H9 (cell line): Measurements from ENCODE around the gene LNPK. TPM values are rescaled to one million over a fixed set of nuclear protein-coding genes. Genes with fewer than 3 reads are reported as not detected.

ENCODE experiments used
- DNase-seq: peaks from one replicate; pipeline ENCODE4 v3.0.0-alpha.2; 2017
- H2AFZ ChIP-seq: one replicate; pipeline ENCODE4 v1.6.1; 2013; ENCODE audit warnings: mild to moderate bottlenecking, low read length, control low read depth, moderate library complexity
- H2AK5ac ChIP-seq: 2 replicates; pipeline ENCODE4 v1.6.1; 2013; ENCODE audit warnings: low read length, control low read depth, mixed read lengths; ENCODE audit not compliant: insufficient read length
- H2BK120ac ChIP-seq: one replicate; pipeline ENCODE4 v1.6.1; 2013; ENCODE audit warnings: low read depth, mild to moderate bottlenecking, low read length, control low read depth, inconsistent platforms; ENCODE audit not compliant: poor library complexity, severe bottlenecking
- H2BK12ac ChIP-seq: 2 replicates; pipeline ENCODE4 v1.6.1; 2013; ENCODE audit warnings: low read length, control low read depth, mixed read lengths, low read depth; ENCODE audit not compliant: insufficient read length
- H2BK15ac ChIP-seq: 2 replicates; pipeline ENCODE4 v1.6.1; 2013; ENCODE audit warnings: low read depth, low read length, control low read depth
- H2BK20ac ChIP-seq: one replicate; pipeline ENCODE4 v1.6.1; 2013; ENCODE audit warnings: low read depth, mild to moderate bottlenecking, low read length, control low read depth, inconsistent platforms; ENCODE audit not compliant: poor library complexity, severe bottlenecking
- H2BK5ac ChIP-seq: 2 replicates; pipeline ENCODE4 v1.6.1; 2013; ENCODE audit warnings: low read length, control low read depth, mixed read lengths; ENCODE audit not compliant: insufficient read length
- H3K14ac ChIP-seq: 2 replicates; pipeline ENCODE4 v1.6.1; 2013; ENCODE audit warnings: low read length, control low read depth; ENCODE audit not compliant: insufficient read depth
- H3K18ac ChIP-seq: 2 replicates; pipeline ENCODE4 v1.6.1; 2013; ENCODE audit warnings: low read depth, mild to moderate bottlenecking, mixed read lengths, low read length, control low read depth; ENCODE audit not compliant: insufficient read length
- H3K23ac ChIP-seq: 2 replicates; pipeline ENCODE4 v1.6.1; 2013; ENCODE audit warnings: low read length, control low read depth, mixed read lengths, low read depth; ENCODE audit not compliant: insufficient read length
- H3K23me2 ChIP-seq: 2 replicates; pipeline ENCODE4 v1.6.1; 2013; ENCODE audit warnings: low read depth, mild to moderate bottlenecking, mixed read lengths, low read length, control low read depth; ENCODE audit not compliant: insufficient read length, poor library complexity, severe bottlenecking
- H3K27ac ChIP-seq: 2 replicates; pipeline ENCODE4 v1.5.1; 2013; ENCODE audit warnings: low read length, control low read depth, mixed read lengths, low read depth; ENCODE audit not compliant: insufficient read length
- H3K27me3 ChIP-seq: 2 replicates; pipeline ENCODE4 v1.6.1; 2013; ENCODE audit warnings: low read length, control low read depth, inconsistent platforms; ENCODE audit not compliant: insufficient read depth
- H3K4ac ChIP-seq: 2 replicates; pipeline ENCODE4 v1.6.1; 2013; ENCODE audit warnings: low read depth, mild to moderate bottlenecking, control low read depth, inconsistent platforms, low read length, moderate library complexity
- H3K4me1 ChIP-seq: 2 replicates; pipeline ENCODE4 v1.6.1; 2013; ENCODE audit warnings: low read length, control low read depth, inconsistent platforms; ENCODE audit not compliant: insufficient read depth
- H3K4me2 ChIP-seq: 2 replicates; pipeline ENCODE4 v1.6.1; 2013; ENCODE audit warnings: low read length, control low read depth, mixed read lengths; ENCODE audit not compliant: insufficient read length, insufficient read depth
- H3K56ac ChIP-seq: 2 replicates; pipeline ENCODE4 v1.6.1; 2013; ENCODE audit warnings: low read depth, mild to moderate bottlenecking, mixed read lengths, low read length, control low read depth; ENCODE audit not compliant: insufficient read length
- H3K79me1 ChIP-seq: 2 replicates; pipeline ENCODE4 v1.6.1; 2013; ENCODE audit warnings: low read depth, mild to moderate bottlenecking, moderate library complexity, low read length, control low read depth, inconsistent platforms; ENCODE audit not compliant: insufficient read depth, poor library complexity, severe bottlenecking
- H3K79me2 ChIP-seq: 2 replicates; pipeline ENCODE4 v1.6.1; 2013; ENCODE audit warnings: low read length, control low read depth, inconsistent platforms; ENCODE audit not compliant: insufficient read depth
- H3K9ac ChIP-seq: 2 replicates; pipeline ENCODE4 v1.6.1; 2013; ENCODE audit warnings: low read length, control low read depth, mixed read lengths; ENCODE audit not compliant: insufficient read length; ENCODE audit errors: extremely low read depth
- H3K9me3 ChIP-seq: one replicate; pipeline ENCODE4 v1.6.1; 2013; ENCODE audit warnings: low read depth, low read length, inconsistent platforms; ENCODE audit not compliant: control insufficient read depth
- H3T11ph ChIP-seq: one replicate; pipeline ENCODE4 v1.6.1; 2013; ENCODE audit warnings: mild to moderate bottlenecking, low read length, control low read depth, inconsistent platforms
- H4K20me1 ChIP-seq: one replicate; pipeline ENCODE4 v1.6.1; 2013; ENCODE audit not compliant: control insufficient read depth, insufficient read length, insufficient read depth
- H4K5ac ChIP-seq: 2 replicates; pipeline ENCODE4 v1.6.1; 2013; ENCODE audit warnings: low read depth, mild to moderate bottlenecking, mixed read lengths, low read length, control low read depth; ENCODE audit not compliant: insufficient read length
- H4K8ac ChIP-seq: replicated peaks from 2 replicates; pipeline ENCODE4 v1.6.1; 2013; ENCODE audit warnings: low read length, control low read depth, mixed read lengths, low read depth; ENCODE audit not compliant: insufficient read length
- H4K91ac ChIP-seq: 2 replicates; pipeline ENCODE4 v1.6.1; 2013; ENCODE audit warnings: low read depth, mild to moderate bottlenecking, moderate library complexity, mixed read lengths, low read length, control low read depth; ENCODE audit not compliant: insufficient read length
- H3K27ac Mint-ChIP-seq, 3 experiments: 2 replicates in 2 of 3; 3 replicates in 1 of 3; pipeline ENCODE4 v1.8.0; 2020 to 2021; ENCODE audit warnings: mixed read lengths in 3 of 3, mild to moderate bottlenecking in 1 of 3, moderate library complexity in 1 of 3
- H3K27me3 Mint-ChIP-seq: 2 replicates; pipeline ENCODE4 v1.8.0; 2021; ENCODE audit warnings: low read depth, mild to moderate bottlenecking, moderate library complexity, mixed read lengths
- H3K36me3 Mint-ChIP-seq, 3 experiments: 2 replicates in 2 of 3; 3 replicates in 1 of 3; pipeline ENCODE4 v1.8.0; 2020 to 2021; ENCODE audit warnings: low read depth in 3 of 3, mixed read lengths in 3 of 3; ENCODE audit not compliant: insufficient read depth in 1 of 3
- H3K4me1 Mint-ChIP-seq, 2 experiments: 2 replicates each; pipeline ENCODE4 v1.8.0; 2020; ENCODE audit warnings: mixed read lengths in 2 of 2
- H3K4me3 Mint-ChIP-seq, 2 experiments: 2 replicates in 1 of 2; 3 replicates in 1 of 2; pipeline ENCODE4 v1.8.0; 2020 to 2021; ENCODE audit warnings: mild to moderate bottlenecking in 2 of 2, mixed read lengths in 2 of 2, moderate library complexity in 1 of 2
- H3K9me3 Mint-ChIP-seq, 2 experiments: 2 replicates in 1 of 2; 3 replicates in 1 of 2; pipeline ENCODE4 v1.8.0; 2020; ENCODE audit warnings: mild to moderate bottlenecking in 2 of 2, mixed read lengths in 2 of 2, moderate library complexity in 1 of 2
- WGBS: extraction: QIAGEN DNeasy Blood & Tissue Kit; methylation state at CpG from one replicate; pipeline ENCODE4 v1.1.7; 2013; ENCODE audit warnings: missing lambda C conversion rate, low lambda C conversion rate, mixed read lengths; ENCODE audit not compliant: insufficient read length; ENCODE audit errors: extremely low coverage; 5-methylcytosine and 5-hydroxymethylcytosine counted together
- total RNA-seq: library from RNA; stranded (reverse); gene quantifications from 2 replicates; pipeline ENCODE4 v1.2.1, GENCODE V29; 2021
- TF ChIP-seq, protein P1 (sequence below): fragments of 200-600 bp; sonication (generic); conservative IDR thresholded peaks from 3 replicates; pipeline ENCODE4 v1.8.0; 2021; ENCODE audit warnings: antibody characterized with exemption, mild to moderate bottlenecking

Gene LNPK
- total RNA-seq, 1 experiment from 2014 or later: 8.5 TPM

DNA sequence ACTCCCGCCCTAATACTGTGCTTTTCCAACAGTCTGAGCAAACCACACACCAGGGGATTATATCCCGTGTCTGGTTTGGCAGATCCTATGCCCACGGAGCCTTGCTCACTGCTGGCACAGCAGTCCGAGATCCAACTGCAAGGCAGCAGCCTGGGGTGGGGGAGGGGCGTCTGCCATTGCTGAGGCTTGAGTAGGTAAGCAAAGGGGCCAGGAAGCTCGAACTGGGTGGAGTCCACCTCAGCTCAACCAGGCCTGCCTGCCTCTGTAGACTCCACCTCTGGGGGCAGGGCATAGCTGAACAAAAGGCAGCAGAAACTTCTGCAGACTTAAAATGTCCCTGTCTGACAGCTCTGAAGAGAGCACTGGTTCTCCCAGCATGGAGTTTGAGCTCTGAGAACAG lies 44.2 kb downstream of the LNPK start:
- Histone ChIP-seq H3K4me2 (no peak overlapping the region), H3K23me2 (no peaks in the 10 kb centered on the region), H2BK15ac (no peak overlapping the region), H3K79me1 (no peaks in the 10 kb centered on the region), H3K14ac (no peak overlapping the region), H3K23ac (no peak overlapping the region), H2AFZ (no peak overlapping the region), H4K20me1 (no peaks in the 10 kb centered on the region), H3K9ac (no peak overlapping the region), H2BK20ac (no peak overlapping the region), H3K27ac (no peak overlapping the region), H3K56ac (no peak overlapping the region), H2AK5ac (no peak overlapping the region), H3T11ph (no peak overlapping the region), H3K4ac (no peak overlapping the region), H3K79me2 (no peaks in the 10 kb centered on the region), H2BK120ac (no peak overlapping the region), H3K4me1 (no peaks in the 10 kb centered on the region), H4K91ac (no peak overlapping the region), H4K5ac (no peak overlapping the region), H4K8ac (no peak overlapping the region), H3K9me3 (no peaks in the 10 kb centered on the region), H3K18ac (no peak overlapping the region), H2BK12ac (no peak overlapping the region), H2BK5ac (no peak overlapping the region), H3K27me3 (no peaks in the 10 kb centered on the region)
- no peaks in the 10 kb centered on the region; the same call in 1 of the 2 replicates for H3K27me3 Mint-ChIP-seq
- TF ChIP-seq, protein P1, sequence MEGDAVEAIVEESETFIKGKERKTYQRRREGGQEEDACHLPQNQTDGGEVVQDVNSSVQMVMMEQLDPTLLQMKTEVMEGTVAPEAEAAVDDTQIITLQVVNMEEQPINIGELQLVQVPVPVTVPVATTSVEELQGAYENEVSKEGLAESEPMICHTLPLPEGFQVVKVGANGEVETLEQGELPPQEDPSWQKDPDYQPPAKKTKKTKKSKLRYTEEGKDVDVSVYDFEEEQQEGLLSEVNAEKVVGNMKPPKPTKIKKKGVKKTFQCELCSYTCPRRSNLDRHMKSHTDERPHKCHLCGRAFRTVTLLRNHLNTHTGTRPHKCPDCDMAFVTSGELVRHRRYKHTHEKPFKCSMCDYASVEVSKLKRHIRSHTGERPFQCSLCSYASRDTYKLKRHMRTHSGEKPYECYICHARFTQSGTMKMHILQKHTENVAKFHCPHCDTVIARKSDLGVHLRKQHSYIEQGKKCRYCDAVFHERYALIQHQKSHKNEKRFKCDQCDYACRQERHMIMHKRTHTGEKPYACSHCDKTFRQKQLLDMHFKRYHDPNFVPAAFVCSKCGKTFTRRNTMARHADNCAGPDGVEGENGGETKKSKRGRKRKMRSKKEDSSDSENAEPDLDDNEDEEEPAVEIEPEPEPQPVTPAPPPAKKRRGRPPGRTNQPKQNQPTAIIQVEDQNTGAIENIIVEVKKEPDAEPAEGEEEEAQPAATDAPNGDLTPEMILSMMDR: no peak
- peaks cover 21 to 41% (median 38%) of the 10 kb centered on the region in 3 experiments for H3K36me3 Mint-ChIP-seq
- H3K4me1 Mint-ChIP-seq: no peaks in the 10 kb centered on the region
- peak; percentile 56 for DNase-seq
- H3K27ac Mint-ChIP-seq: no peak overlapping the region
- no CpG with 5 or more reads among the region's 6 CpGs for WGBS
- H3K4me3 Mint-ChIP-seq: no peak overlapping the region
- H3K9me3 Mint-ChIP-seq: peaks cover 9 to 13% of the 10 kb centered on the region in 2 experiments; a peak in 4 of 5 replicates
